Transverse colon (tissue), 3 donors: Measurements from ENCODE around the gene PPFIA1.

Experiments
- POLR2A ChIP-seq: fragments of 450-650 bp; IDR thresholded peaks from one replicate; pipeline ENCODE4 v1.6.1; 2016; ENCODE audit warnings: antibody characterized with exemption, mild to moderate bottlenecking, moderate library complexity
- TF ChIP-seq, protein P1 (sequence below), 5 experiments: fragments of 200-600 bp in 3 of 5; fragments of 450-650 bp in 2 of 5; sonication (generic) in 3 of 5; IDR thresholded peaks; 1 replicate in 2 of 5; 2 replicates in 3 of 5; pipeline ENCODE4 v1.5.1; 2016 to 2017; ENCODE audit warnings: antibody characterized with exemption in 5 of 5, inconsistent platforms in 3 of 5, mild to moderate bottlenecking in 2 of 5, moderate library complexity in 1 of 5

DNA sequence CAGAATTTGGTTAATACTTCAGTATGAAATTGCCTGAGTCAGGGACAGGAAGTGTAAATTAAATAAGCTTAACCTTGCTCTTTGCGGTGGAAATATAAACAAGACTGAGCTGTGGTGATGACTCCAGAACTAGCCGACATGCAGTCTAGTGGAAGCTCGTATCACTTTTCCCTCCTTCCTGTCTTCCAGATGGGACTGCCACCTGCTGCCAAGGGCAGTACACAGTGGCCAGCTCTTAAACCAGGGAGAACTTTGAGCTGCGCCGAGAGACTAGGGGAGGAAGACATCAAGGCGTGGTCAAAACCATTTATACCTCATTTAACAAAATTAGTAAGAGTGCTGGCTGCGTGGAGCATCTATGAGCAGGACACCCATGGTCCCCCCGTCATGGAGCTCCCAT lies 96.6 kb downstream of the PPFIA1 start:
- TF ChIP-seq, protein P1, sequence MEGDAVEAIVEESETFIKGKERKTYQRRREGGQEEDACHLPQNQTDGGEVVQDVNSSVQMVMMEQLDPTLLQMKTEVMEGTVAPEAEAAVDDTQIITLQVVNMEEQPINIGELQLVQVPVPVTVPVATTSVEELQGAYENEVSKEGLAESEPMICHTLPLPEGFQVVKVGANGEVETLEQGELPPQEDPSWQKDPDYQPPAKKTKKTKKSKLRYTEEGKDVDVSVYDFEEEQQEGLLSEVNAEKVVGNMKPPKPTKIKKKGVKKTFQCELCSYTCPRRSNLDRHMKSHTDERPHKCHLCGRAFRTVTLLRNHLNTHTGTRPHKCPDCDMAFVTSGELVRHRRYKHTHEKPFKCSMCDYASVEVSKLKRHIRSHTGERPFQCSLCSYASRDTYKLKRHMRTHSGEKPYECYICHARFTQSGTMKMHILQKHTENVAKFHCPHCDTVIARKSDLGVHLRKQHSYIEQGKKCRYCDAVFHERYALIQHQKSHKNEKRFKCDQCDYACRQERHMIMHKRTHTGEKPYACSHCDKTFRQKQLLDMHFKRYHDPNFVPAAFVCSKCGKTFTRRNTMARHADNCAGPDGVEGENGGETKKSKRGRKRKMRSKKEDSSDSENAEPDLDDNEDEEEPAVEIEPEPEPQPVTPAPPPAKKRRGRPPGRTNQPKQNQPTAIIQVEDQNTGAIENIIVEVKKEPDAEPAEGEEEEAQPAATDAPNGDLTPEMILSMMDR (IDR thresholded peaks at IDR 0.05): no peak
- no peak for TF ChIP-seq POLR2A
